Activated naive CD8-positive, alpha-beta T cell treated with anti-CD3 and anti-CD28 coated beads, Interleukin-2, amount 50 U/mL, for 24 hours (primary cell): ENCODE measurements around the gene SNAPC3.
"Not testable (repeated sequence)": the region's sequence is repeated elsewhere in the genome, so short reads cannot be mapped to it uniquely, and the experiment has no call there.

Source experiments
- ATAC-seq: fragments of 150-1000 bp; cut with Tn5 transposase; one replicate; pipeline ENCODE4 v1.10.0; 2021
- DNase-seq: peaks from one replicate; pipeline ENCODE4 v3.0.0; 2021
- H3K27ac Mint-ChIP-seq: one replicate; pipeline ENCODE4 v1.8.0; 2021; ENCODE audit warnings: mild to moderate bottlenecking, mixed read lengths
- H3K27me3 Mint-ChIP-seq: one replicate; pipeline ENCODE4 v1.8.0; 2021; ENCODE audit warnings: mixed read lengths
- H3K36me3 Mint-ChIP-seq: one replicate; pipeline ENCODE4 v1.8.0; 2021; ENCODE audit warnings: low read depth, mixed read lengths
- H3K4me1 Mint-ChIP-seq: one replicate; pipeline ENCODE4 v1.8.0; 2021; ENCODE audit warnings: mixed read lengths
- H3K4me3 Mint-ChIP-seq: one replicate; pipeline ENCODE4 v1.8.0; 2021; ENCODE audit warnings: mild to moderate bottlenecking, moderate library complexity, mixed read lengths
- H3K9me3 Mint-ChIP-seq: one replicate; pipeline ENCODE4 v1.8.0; 2021; ENCODE audit warnings: mixed read lengths

SNAPC3 gene

GRCh38 chr9:15401266-15401665 lies 21.4 kb upstream of the SNAPC3 start:
- no peak for ATAC-seq
- Mint-ChIP-seq H3K4me1 (no peaks in the 10 kb centered on the region), H3K9me3 (peaks cover 9% of the 10 kb centered on the region), H3K36me3 (no peaks in the 10 kb centered on the region), H3K27ac (no peak overlapping the region), H3K27me3 (no peaks in the 10 kb centered on the region), H3K4me3 (no peak overlapping the region)
- DNase-seq, result no peak

- no peaks in the 10 kb centered on the region for H3K27me3 Mint-ChIP-seq
- H3K27ac Mint-ChIP-seq, result no peak overlapping the region
- DNase-seq, result no peak
- peaks cover 9% of the 10 kb centered on the region for H3K9me3 Mint-ChIP-seq
- no peaks in the 10 kb centered on the region for H3K36me3 Mint-ChIP-seq
- no peak overlapping the region for H3K4me3 Mint-ChIP-seq
- ATAC-seq, result peak; percentile 57
- H3K4me1 Mint-ChIP-seq, result no peaks in the 10 kb centered on the region
Observed at GRCh38 chr9:15403155-15403554, 19.5 kb upstream of the SNAPC3 start.

- no peak for DNase-seq
- Mint-ChIP-seq H3K4me3 (no peak overlapping the region), H3K9me3 (peaks cover 9% of the 10 kb centered on the region), H3K27ac (no peak overlapping the region), H3K4me1 (no peaks in the 10 kb centered on the region), H3K36me3 (no peaks in the 10 kb centered on the region), H3K27me3 (no peaks in the 10 kb centered on the region)
- no peak for ATAC-seq
Observed at GRCh38 chr9:15404171-15404570, 18.5 kb upstream of the SNAPC3 start.

GRCh38 chr9:15416880-15417279 lies 5.8 kb upstream of the SNAPC3 start:
- H3K9me3 Mint-ChIP-seq, result no peaks in the 10 kb centered on the region
- H3K27ac Mint-ChIP-seq, result no peak overlapping the region
- peaks cover 2% of the 10 kb centered on the region for H3K4me1 Mint-ChIP-seq
- H3K4me3 Mint-ChIP-seq, result no peak overlapping the region
- ATAC-seq, result no peak
- H3K36me3 Mint-ChIP-seq, result no peaks in the 10 kb centered on the region
- peaks cover 7% of the 10 kb centered on the region for H3K27me3 Mint-ChIP-seq
- peak; percentile 34 for DNase-seq

GRCh38 chr9:15417626-15418025 lies 5.0 kb upstream of the SNAPC3 start:
- peaks cover 7% of the 10 kb centered on the region for H3K27me3 Mint-ChIP-seq
- no peak overlapping the region for H3K4me3 Mint-ChIP-seq
- DNase-seq (no peak), ATAC-seq (no peak)
- peaks cover 8% of the 10 kb centered on the region for H3K4me1 Mint-ChIP-seq
- no peak overlapping the region for H3K27ac Mint-ChIP-seq
- no peaks in the 10 kb centered on the region for H3K9me3 Mint-ChIP-seq
- no peaks in the 10 kb centered on the region for H3K36me3 Mint-ChIP-seq

GRCh38 chr9:15420796-15421195 lies 1.9 kb upstream of the SNAPC3 start:
- peaks cover 25% of the 10 kb centered on the region for H3K4me1 Mint-ChIP-seq
- H3K27me3 Mint-ChIP-seq, result peaks cover 7% of the 10 kb centered on the region
- H3K4me3 Mint-ChIP-seq, result no peak overlapping the region
- H3K9me3 Mint-ChIP-seq, result no peaks in the 10 kb centered on the region
- DNase-seq (no peak), ATAC-seq (no peak)
- no peak overlapping the region for H3K27ac Mint-ChIP-seq
- peaks cover 13% of the 10 kb centered on the region for H3K36me3 Mint-ChIP-seq

GRCh38 chr9:15421532-15421931 lies 1.1 kb upstream of the SNAPC3 start:
- DNase-seq (no peak), ATAC-seq (no peak)
- H3K36me3 Mint-ChIP-seq, result peaks cover 19% of the 10 kb centered on the region
- H3K27me3 Mint-ChIP-seq, result peaks cover 7% of the 10 kb centered on the region
- H3K4me3 Mint-ChIP-seq, result peak overlapping the region; percentile 92
- peak overlapping the region; percentile 40 for H3K27ac Mint-ChIP-seq
- H3K9me3 Mint-ChIP-seq, result no peaks in the 10 kb centered on the region
- H3K4me1 Mint-ChIP-seq, result peaks cover 32% of the 10 kb centered on the region

GRCh38 chr9:15421990-15422371 lies 695 bp upstream of the SNAPC3 start:
- ATAC-seq (no peak), DNase-seq (no peak)
- Mint-ChIP-seq H3K9me3 (no peaks in the 10 kb centered on the region), H3K27me3 (peaks cover 7% of the 10 kb centered on the region), H3K4me1 (peaks cover 34% of the 10 kb centered on the region), H3K36me3 (peaks cover 21% of the 10 kb centered on the region), H3K27ac (peak overlapping the region; percentile 86), H3K4me3 (peak overlapping the region; percentile 92)

GRCh38 chr9:15423231-15423985 lies 732 bp downstream of the SNAPC3 start:
- DNase-seq (no peak), ATAC-seq (no peak)
- no peaks in the 10 kb centered on the region for H3K9me3 Mint-ChIP-seq
- H3K27me3 Mint-ChIP-seq, result peaks cover 7% of the 10 kb centered on the region
- H3K4me1 Mint-ChIP-seq, result peaks cover 36% of the 10 kb centered on the region
- H3K27ac Mint-ChIP-seq, result peak overlapping the region; percentile 86
- peak overlapping the region; percentile 92 for H3K4me3 Mint-ChIP-seq
- peaks cover 25% of the 10 kb centered on the region for H3K36me3 Mint-ChIP-seq

GRCh38 chr9:15426019-15426418 lies 3.3 kb downstream of the SNAPC3 start:
- Mint-ChIP-seq H3K9me3 (no peaks in the 10 kb centered on the region), H3K4me1 (peaks cover 49% of the 10 kb centered on the region), H3K4me3 (peak overlapping the region; percentile 24), H3K27me3 (no peaks in the 10 kb centered on the region), H3K36me3 (peaks cover 34% of the 10 kb centered on the region), H3K27ac (no peak overlapping the region)
- ATAC-seq (no peak), DNase-seq (no peak)

- H3K4me3 Mint-ChIP-seq, ATAC-seq, H3K27me3 Mint-ChIP-seq, H3K27ac Mint-ChIP-seq, H3K9me3 Mint-ChIP-seq, DNase-seq: not testable (repeated sequence)
- H3K4me1 Mint-ChIP-seq, result peaks cover 44% of the 10 kb centered on the region
- peaks cover 38% of the 10 kb centered on the region for H3K36me3 Mint-ChIP-seq
Observed at GRCh38 chr9:15427702-15428101, 5.0 kb downstream of the SNAPC3 start.

- Mint-ChIP-seq H3K27me3 (no peaks in the 10 kb centered on the region), H3K36me3 (peaks cover 49% of the 10 kb centered on the region), H3K9me3 (no peaks in the 10 kb centered on the region), H3K4me3 (no peak overlapping the region), H3K27ac (no peak overlapping the region), H3K4me1 (peaks cover 28% of the 10 kb centered on the region)
- ATAC-seq, result no peak
- no peak for DNase-seq
Observed at GRCh38 chr9:15430920-15431844, 8.5 kb downstream of the SNAPC3 start.

- Mint-ChIP-seq H3K27me3 (no peaks in the 10 kb centered on the region), H3K9me3 (no peaks in the 10 kb centered on the region), H3K27ac (no peak overlapping the region), H3K4me3 (no peak overlapping the region), H3K36me3 (peaks cover 53% of the 10 kb centered on the region), H3K4me1 (peaks cover 29% of the 10 kb centered on the region)
- DNase-seq (no peak), ATAC-seq (no peak)
Observed at GRCh38 chr9:15433191-15433590, 10.5 kb downstream of the SNAPC3 start.

GRCh38 chr9:15433661-15434060 lies 11.0 kb downstream of the SNAPC3 start:
- no peaks in the 10 kb centered on the region for H3K9me3 Mint-ChIP-seq
- DNase-seq, result no peak
- no peaks in the 10 kb centered on the region for H3K27me3 Mint-ChIP-seq
- H3K4me1 Mint-ChIP-seq, result peaks cover 28% of the 10 kb centered on the region
- H3K4me3 Mint-ChIP-seq, result no peak overlapping the region
- ATAC-seq, result no peak
- no peak overlapping the region for H3K27ac Mint-ChIP-seq
- peaks cover 55% of the 10 kb centered on the region for H3K36me3 Mint-ChIP-seq

- Mint-ChIP-seq H3K27ac (no peak overlapping the region), H3K36me3 (peaks cover 68% of the 10 kb centered on the region)
Observed at GRCh38 chr9:15438891-15439290, 16.2 kb downstream of the SNAPC3 start.

More at GRCh38 chr9:15438891-15439290, 16.2 kb downstream of the SNAPC3 start:
- Mint-ChIP-seq H3K4me1 (peaks cover 13% of the 10 kb centered on the region), H3K4me3 (no peak overlapping the region), H3K9me3 (no peaks in the 10 kb centered on the region), H3K27me3 (no peaks in the 10 kb centered on the region)
- ATAC-seq (no peak), DNase-seq (no peak)
